Fibroblast of upper back skin (primary cell): ENCODE results near the gene PRADC1.
A peak's percentile ranks its signal among the peaks of the same experiment; 100 is the strongest.

Experiments
- DNase-seq: peaks from one replicate; pipeline ENCODE4 v3.0.0-alpha.2; 2013

PRADC1 gene

DNA sequence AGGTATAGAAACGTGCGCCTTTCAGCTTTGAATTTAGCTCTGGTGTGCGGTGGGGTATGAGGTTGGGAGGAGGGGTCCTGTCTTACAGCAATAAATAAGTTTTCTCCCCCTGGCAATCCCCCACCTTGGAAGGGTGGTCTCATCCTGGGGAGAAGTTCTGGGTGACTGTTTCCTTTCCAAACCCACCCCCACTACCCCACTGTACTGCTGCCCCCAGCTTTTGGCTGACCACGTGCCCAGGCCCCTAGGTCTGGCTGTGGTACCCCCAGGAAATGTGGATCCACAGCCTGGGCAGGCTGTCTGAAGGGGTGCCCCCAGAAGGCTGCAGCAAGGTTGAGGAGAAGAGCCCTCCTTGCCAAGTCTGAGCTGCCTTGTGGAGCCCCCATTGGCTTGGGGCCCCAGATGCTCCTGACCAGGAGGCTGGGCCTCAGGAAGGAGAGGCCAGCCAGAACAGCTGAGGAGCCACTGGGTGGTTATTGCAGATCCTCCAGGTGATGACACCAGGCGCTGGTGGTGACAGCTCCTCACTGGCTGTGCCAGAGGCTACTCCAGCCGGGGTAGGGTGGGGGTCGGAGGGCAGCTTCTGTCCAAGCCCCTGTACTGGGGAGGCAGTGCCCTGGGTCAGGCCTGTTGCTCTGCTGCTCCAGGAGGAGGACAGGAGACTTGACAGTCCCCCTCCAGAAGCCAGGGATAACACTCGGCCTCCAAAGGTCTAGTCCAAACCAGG is 25.3 kb upstream of the PRADC1 start:
- no peak for DNase-seq

DNA sequence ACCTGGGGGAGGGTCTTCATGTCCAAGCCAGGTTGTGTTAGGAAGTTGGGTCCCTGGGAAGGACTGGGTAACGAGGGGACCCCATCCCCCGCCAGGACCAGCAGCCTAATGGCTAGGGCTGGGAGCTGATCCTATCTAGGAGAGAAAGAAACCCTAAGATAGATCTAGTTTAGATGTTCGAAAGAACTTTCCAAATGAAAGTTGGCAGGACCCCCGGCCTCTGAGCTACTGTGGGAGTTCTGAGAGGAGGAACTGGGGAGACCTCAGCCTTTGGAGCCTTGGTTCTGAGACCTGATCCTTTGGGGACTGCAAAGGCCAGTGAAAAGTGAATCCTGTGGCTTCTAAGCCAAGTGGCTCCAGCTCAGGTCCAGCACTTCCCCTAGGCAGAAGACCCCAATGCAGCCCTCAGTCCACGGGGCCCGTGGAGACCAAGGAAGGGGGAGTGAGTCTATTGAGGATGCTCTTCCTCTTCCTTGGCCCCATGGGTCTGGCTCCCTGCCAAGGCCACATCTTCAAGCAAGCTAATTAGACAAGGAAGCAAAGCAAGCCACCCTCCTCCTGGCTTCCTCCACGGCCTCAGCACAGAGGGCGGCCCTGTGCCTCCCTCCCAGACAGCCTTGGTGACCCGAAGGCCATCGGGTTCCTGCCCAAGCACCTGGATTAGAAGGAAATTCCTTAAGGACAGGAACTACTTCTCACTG is 24.5 kb upstream of the PRADC1 start:
- DNase-seq, result no peak

DNA sequence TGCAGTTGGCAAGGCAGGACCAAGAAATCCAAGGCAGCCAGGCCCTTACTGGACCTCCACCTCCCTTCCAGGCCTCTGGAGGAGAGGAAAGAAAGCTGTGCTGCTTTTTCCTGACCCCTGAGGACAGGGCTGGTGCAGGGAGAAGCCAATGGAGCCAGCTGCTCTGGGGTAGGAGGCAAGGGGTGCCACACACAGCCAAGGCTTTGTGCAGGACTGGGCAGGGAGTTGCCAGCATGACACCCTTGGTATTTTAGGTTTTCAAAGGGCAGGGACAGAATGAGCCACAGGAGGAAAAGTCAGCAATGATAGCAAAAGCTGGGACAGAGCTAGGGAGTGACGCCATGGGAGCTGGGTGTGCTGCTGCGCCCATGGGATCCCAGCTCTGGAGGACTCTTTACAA is 24.0 kb upstream of the PRADC1 start:
- no peak for DNase-seq

DNA sequence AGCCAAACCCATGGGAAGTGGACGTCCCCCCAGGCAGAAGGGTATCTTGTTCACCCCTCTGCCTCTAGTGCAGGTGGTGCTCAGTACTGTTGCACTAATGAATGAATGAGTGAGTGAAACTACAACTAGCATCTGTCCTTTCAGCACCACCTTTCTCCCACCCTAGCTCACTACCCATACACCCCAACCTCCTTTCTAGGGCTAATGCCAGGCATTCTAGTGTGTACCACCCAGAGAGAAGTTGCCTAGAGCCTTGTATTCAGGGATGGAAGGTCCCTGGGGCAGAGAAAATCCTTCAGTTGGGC is 23.5 kb upstream of the PRADC1 start:
- DNase-seq, result no peak

DNA sequence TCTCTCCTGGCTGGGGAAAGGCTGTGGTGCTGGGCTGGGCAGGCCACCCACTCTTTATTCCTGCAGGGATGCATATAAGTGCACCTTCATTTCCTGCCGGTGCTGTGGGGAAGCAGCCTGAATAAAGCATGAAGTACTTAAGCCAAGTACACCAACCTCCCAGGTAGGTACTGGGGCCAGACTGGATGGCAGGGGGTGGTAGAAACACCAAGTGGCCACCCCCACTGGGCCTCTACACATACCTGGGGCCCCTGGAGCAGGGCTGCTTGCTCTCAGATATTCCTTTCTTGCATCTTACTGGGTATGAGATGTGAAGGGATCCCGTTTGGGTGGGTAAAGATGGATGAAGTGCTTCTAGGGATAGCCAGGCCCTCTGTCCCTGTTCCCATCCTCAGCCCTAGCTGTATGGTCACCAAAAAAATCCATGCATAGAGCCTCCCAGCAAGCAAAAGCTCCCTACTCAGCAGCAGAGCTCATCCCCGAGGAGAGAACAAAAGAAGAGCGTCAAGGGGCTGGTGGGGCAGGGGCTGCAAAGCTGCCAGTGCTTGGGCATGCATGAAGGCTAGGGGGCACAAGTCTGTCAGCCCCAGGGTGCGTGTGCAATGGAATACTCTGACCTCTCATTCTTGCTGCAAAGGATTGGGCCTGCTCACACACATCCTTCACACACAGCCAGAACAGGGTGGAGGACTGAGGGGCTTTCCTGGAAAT is 23.0 kb upstream of the PRADC1 start:
- DNase-seq, result no peak

DNA sequence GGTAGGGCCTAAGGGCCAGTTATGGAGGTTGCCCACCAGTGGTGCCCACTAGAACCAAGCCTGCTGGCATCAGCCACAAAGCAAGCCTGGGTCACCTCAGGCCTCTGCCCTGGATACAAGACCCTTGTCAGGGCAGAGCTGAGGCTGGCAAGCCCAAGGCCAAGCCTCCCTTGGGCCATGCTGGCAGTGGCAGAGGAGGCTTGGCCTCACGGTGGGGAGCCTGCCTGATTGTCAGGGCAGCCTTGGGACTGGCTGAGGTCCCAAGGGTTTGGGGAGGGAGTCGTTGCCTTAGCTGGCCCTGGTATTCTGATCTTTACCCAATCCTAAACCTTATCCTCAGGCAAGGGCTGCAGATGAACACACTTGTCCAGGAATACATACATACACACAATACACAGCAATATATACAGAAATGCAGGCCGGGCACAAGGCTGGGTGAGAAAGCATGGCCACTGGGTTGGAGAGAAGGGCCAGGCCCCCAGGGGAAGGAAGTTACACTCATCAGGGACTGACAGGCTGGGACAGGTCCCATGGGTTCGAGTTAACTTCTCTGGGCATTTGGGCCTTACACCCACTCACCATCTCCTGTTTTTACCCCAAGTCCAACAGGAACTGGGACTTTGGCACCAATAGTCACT is 22.1 kb upstream of the PRADC1 start:
- no peak for DNase-seq

DNA sequence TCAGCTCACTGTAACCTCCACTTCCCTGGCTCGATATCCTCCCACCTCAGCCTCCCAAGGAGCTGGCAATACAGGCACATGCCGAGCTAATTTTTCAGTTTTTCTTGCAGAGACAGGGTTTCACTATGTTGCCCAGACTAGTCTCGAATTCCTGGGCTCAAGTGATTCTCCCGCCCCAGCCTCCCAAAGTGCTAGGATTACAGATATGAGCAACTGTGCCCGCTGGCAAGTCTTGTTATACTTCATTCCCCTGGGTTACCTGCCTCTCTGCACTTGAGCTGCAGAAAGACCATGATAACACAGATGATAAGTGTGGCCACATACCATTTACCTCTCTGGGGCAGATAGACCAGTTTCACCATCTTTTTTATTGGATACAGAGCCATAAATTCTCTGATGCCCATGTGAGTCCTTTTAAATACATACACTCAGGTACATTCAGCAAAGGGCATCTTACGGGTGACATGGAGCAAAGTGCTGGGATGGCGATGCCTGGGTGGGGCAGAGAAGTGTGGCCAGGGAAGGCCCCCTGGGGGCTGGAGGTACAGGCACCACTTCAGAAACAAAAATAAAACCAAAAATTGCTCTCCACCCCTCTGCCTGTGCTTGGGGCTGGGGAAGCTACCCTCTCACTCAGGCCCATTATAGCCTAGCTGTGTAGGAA is 21.4 kb upstream of the PRADC1 start:
- DNase-seq, result no peak

DNA sequence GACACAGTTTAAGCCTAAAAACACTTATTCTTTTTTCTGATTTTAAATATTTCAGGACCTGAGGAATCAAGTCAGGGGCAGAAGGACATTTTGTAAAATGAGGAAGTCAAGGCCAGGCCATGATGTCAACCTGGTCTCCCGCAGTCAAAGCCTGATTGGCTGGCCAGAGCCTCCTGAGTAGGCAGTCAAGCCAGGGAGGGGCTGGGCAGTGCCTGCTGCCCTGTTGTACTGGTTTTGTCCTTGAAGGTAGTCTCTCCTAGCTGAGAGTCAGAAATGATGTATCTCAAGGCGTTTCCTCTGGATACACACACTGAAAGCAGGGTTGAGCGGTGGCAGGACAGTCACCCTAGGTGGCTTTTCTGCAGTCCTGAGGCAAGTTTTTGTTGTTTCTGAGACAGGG is 20.9 kb upstream of the PRADC1 start:
- DNase-seq, result no peak

DNA sequence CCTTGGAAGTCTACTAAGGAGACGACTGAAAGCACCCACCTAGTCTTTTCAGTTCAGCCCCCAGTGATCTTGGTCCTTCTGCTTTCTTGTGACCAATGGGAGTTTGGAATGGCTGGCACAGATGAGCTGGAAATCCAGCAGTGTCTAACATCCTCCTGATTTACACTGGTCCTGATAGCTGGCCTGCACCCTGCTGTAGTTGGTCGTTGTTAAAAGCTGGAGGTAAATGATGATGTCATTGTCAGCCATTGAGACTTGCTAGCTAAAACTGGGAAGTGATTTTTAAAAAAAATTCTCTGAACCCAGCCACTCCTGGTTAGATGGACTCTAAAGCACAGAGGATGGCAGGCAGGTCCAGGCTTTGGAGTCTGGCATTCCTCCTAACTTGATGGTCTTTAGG is 20.4 kb upstream of the PRADC1 start:
- no peak for DNase-seq

DNA sequence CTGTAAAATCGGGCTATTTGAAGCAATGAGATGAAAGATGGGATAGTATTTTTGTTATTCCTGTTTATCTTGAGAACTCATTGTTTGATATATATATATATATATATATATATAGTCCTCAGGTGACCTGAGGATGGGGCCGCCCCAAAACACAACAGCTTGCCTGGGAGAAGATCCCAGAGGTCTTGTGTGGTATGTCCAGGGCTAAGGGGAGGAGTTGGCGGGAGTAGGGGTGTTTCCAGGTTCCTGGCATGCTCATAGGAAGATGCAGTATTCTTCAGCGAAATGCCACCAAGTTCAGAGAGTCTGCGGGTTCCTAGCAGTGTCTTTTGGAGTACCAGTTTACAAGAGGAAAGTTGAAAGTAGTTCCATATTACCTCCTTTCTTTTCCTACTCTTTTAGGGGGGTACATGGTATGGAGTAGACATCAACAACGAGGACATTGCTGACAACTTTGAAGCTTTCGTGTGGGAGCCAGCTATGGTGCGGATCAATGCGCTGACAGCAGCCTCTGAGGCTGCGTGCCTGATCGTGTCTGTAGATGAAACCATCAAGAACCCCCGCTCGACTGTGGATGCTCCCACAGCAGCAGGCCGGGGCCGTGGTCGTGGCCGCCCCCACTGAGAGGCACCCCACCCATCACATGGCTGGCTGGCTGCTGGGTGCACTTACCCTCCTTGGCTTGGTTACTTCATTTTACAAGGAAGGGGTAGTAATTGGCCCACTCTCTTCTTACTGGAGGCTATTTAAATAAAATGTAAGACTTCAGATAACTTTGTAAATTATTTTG is 19.4 kb upstream of the PRADC1 start:
- DNase-seq, result no peak

DNA sequence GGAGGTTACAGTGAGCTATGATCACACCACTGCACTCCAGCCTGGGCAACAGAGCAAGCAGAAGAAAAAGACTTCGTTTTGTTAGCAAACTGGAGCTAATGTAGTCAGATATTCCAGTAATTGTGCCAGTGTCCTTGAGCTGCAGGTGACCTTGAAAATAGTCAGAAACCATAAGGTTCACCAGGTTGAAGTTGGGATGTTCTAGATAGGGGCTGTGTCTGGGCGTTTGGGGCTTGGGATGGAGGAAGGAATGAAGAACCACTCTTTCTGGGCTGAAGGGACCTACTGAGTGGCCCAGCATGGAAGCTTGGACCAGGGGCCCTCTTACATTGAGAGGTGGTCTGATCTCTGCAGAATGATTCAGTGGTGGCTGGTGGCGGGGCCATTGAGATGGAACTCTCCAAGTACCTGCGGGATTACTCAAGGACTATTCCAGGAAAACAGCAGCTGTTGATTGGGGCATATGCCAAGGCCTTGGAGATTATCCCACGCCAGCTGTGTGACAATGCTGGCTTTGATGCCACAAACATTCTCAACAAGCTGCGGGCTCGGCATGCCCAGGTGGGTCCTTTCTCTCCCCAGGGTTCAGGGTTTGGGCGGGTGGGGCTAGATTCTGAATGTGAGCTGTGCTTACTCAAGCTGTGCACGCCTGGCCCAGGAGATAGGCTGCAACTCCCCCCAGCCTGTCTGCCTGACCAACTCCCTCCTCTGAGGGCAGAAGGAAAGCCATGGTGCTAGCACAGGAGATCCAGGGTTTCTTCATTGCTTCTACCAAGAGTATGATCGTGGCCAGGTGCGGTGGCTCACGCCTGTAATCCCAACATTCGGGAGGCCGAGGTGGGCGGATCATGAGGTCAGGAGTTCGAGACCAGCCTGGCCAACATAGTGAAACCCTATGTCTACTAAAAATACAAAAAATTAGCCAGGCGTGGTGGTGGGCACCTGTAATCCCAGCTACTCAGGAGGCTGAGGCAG is 18.1 kb upstream of the PRADC1 start:
- DNase-seq, result no peak

DNA sequence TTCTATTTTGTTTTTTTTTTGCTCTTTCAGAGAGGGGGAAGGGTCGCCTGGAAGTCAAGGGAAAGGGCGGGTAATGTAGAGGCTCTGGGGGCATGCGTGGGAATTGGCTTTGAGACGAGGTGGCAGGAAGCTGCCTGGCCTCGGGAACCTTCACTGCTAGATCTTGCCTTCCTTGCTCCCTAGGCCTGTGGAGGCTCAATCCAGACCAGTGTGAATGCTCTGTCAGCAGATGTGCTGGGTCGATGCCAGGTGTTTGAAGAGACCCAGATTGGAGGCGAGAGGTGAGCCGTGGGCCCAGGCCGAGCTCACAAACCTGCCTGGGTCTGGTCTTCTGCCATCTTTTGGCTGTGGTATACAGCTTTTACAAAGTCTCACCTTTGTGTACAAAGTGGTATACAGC is 16.6 kb upstream of the PRADC1 start:
- no peak for DNase-seq

DNA sequence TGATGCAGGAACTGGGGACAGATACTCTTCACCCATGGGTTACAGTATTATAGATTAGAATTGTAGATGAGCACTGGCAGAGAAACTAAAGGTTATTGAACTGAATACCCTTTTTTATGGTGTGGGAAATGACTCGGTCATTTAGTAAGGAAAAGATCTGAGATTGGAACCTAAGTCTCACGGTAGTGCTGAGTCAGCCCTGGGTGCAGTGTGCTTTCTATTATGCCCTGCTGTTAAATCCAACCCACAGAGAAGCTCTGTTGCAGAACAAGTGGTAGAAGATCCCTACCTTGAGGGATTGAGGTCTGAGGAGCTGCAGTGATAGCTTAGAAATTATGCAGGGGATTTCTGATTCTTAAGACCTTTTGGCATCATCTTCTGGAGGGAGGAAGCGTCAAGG is 13.8 kb upstream of the PRADC1 start:
- DNase-seq, result no peak

DNA sequence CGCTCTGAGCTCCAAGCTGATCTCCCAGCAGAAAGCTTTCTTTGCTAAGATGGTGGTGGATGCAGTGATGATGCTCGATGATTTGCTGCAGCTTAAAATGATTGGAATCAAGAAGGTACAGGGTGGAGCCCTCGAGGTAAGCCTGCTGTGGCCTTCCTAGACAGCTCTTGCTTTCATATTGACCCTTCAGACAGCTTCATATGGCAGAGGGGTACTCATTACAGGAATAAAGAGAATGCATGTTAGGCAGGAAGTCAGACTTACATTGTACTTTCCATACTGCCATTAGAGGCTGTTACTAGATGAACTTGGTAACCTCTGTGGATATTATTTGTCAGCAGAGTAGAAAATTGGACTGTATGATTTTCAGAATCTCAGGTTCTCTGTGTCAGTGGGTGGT is 11.5 kb upstream of the PRADC1 start:
- DNase-seq, result no peak

DNA sequence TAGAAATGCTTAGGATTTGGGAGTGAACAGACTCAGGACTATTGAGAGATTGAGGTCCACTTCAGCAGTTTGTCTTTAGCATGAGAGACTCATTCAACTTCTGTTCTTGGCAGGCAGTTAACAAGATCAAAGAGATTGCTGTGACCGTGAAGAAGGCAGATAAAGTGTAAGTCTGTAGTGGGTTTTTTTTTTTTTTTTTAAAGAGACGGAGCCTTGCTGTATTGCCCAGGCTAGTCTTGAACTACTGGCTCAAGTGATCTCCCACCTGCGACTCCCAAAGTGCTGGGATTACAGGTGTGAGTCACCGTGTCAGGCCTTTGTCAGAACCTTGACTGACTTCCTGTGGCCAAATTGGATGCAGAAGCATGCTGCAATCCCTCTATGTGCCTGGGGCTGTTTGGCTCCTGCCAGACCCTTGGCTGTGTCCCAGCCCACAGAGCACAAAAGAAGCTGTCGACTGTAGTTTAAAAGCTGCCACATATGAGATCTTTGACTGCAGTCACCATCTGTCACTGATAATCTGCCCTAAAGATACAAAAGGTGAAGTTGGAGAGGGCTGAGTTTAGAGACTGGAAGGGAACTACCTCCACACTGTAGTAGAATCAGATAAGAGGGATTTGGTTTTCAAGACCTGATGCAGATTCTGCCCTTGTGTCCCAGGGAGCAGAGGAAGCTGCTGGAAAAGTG is 11.0 kb upstream of the PRADC1 start:
- peak; percentile 33 for DNase-seq

DNA sequence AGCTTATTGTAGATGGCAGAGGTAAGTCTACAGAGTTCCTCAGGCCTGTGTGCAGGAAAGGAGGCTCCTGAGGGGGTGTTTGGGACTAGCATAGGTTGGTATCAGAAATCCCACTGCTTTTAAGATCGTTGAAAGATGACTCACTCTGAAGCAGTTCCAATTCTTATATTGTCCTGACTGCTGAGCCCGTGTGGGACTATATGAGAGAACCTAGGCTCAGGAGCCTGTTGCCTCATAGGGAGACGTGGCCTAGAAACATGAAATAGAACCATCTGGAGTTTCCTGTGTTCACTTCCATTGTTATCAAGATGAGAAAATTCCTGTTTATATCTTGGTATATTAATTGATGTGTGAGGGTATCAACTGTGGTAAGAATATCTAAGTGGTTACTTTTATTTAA is 6.7 kb upstream of the PRADC1 start:
- DNase-seq, result peak; percentile 41

DNA sequence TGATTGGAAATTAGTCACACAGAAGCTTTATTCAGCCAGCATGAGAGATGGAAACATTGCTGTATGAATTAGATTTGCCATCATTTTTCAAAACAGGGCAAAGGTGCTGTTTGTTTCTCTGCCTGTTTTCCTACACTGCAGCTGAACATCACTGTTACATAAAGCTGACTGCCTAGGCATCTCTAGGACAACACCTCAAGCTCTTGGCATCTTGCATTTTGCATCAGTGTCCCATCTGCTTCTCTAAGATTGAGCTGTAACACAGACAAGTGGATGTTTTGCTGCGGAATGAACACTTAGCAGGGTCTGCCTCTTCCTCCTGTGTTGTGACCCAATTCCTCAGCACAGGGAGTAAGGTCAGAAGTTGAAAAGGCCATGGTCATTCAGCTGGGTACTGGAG is 5.9 kb upstream of the PRADC1 start:
- DNase-seq, result no peak

DNA sequence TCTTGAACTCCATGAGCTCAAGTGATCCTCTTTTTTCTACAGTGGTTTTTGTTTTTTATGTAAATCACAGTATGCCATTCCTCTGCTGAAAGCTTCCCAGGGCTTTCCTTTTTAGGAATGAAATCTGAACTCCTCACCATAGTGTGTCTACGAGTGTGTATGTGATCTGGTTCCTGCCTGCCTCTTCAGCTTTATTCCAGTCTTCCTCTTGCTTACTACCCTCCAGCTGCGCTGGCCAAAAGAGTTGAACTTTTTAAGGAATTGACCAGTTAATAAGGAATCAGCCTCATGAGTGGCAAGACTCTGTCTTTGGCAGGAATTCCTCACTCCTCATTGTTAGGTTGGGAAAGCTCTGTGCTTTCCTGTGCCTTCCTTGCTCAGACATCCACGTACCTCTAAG is 5.1 kb upstream of the PRADC1 start:
- DNase-seq, result no peak

DNA sequence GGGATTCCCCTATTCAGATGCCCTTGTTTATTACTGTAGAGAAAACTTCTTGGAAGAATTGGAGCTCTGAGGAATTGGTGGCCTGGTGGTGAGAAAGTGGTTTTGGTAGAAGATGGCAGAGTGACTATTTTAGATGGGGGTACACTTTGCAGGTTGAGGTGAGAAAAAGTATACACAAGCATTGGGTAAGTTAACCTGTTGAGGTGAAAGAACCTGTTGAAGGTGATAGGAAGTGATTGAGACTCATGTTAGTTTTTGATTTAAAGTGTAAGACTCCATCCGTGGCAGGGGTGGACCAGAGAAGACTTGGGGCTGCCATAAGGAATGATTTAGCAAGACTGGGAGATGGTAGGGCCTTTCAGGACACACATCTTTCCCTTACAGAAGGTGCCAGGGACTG is 4.1 kb upstream of the PRADC1 start:
- DNase-seq, result no peak

DNA sequence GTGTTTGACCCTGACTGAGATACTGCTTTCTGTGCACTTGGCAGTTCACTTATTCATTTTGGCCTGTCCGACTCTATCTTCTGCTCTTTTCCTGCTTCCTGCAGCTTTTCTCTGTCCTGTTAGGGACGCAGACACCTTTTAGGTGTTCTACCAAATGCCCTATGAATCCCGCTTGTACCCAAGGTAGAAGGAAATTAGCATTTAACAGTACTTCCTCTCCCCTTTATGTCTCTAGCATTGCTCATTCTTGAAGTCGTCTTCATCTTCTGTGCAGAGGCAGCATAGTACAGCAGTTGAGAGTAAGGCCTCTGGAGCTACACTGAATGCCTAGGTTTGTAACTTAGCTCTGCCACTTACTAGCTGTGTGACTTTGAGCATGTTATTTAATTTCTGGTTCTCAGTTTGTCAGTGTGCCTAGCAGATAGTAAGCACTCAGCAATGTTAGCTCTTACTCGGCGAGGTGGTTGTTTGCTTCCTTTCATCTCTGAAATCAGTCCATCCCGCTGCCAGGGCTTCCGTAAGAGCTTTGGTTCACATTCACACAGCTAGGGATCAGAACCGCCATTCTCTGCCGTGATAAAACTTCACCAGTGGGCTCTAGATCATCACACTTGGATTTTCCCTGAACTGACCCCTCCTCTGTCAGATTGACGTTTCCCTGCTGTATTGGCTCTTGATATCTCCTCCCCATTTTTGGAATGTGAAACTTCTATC is 2.4 kb upstream of the PRADC1 start:
- DNase-seq, result no peak
